Loucy (cell line): ENCODE results near the gene IFITM1.
"Not testable (repeated sequence)": the region's sequence is repeated elsewhere in the genome, so short reads cannot be mapped to it uniquely, and the experiment has no call there.

Experiments
- H2AFZ ChIP-seq: fragments of 200-600 bp; sonication (generic); 2 replicates; pipeline ENCODE4 v1.6.0; 2016; ENCODE audit warnings: antibody characterized with exemption, mild to moderate bottlenecking, low read length, moderate library complexity
- H3F3A ChIP-seq: fragments of 200-600 bp; 2 replicates; pipeline ENCODE4 v1.6.0; 2016; ENCODE audit warnings: antibody characterized with exemption, low read depth, mild to moderate bottlenecking
- H3K27me3 ChIP-seq: fragments of 200-600 bp; sonication (generic); 2 replicates; pipeline ENCODE4 v1.6.1; 2014; ENCODE audit warnings: low read length, mild to moderate bottlenecking; ENCODE audit not compliant: insufficient read depth, poor library complexity, severe bottlenecking
- H3K36me3 ChIP-seq: fragments of 200-600 bp; sonication (generic); 2 replicates; pipeline ENCODE4 v1.6.1; 2016; ENCODE audit warnings: low read length; ENCODE audit not compliant: insufficient read depth
- H3K4me1 ChIP-seq: fragments of 200-600 bp; sonication (generic); 2 replicates; pipeline ENCODE4 v1.5.1; 2014; ENCODE audit warnings: low read length, mild to moderate bottlenecking; ENCODE audit not compliant: insufficient read depth, poor library complexity, severe bottlenecking
- H3K4me2 ChIP-seq: fragments of 200-600 bp; sonication (generic); 2 replicates; pipeline ENCODE4 v1.6.0; 2014; ENCODE audit warnings: antibody characterized with exemption, low read length, low read depth, mild to moderate bottlenecking; ENCODE audit not compliant: poor library complexity, severe bottlenecking
- H3K4me3 ChIP-seq: fragments of 200-600 bp; sonication (generic); 2 replicates; pipeline ENCODE4 v1.5.1; 2014; ENCODE audit warnings: low read length, mild to moderate bottlenecking, mixed read lengths; ENCODE audit not compliant: poor library complexity, severe bottlenecking
- H3K79me2 ChIP-seq: fragments of 200-600 bp; sonication (generic); 2 replicates; pipeline ENCODE4 v1.6.1; 2014; ENCODE audit warnings: low read length; ENCODE audit not compliant: insufficient read depth
- H3K9ac ChIP-seq: fragments of 200-600 bp; sonication (generic); 2 replicates; pipeline ENCODE4 v1.6.0; 2014; ENCODE audit warnings: mild to moderate bottlenecking, low read depth, low read length, moderate library complexity; ENCODE audit not compliant: poor library complexity, severe bottlenecking
- H3K9me2 ChIP-seq: fragments of 200-600 bp; sonication (generic); replicated peaks from 2 replicates; pipeline ENCODE4 v1.6.1; 2016; ENCODE audit warnings: low read depth, low read length, mixed read lengths
- H3K9me3 ChIP-seq: fragments of 200-600 bp; sonication (generic); 2 replicates; pipeline ENCODE4 v1.6.1; 2014; ENCODE audit warnings: mild to moderate bottlenecking, antibody characterized with exemption, low read length, low read depth; ENCODE audit not compliant: insufficient read depth
- H4K20me1 ChIP-seq: fragments of 200-600 bp; sonication (generic); 2 replicates; pipeline ENCODE4 v1.6.0; 2014; ENCODE audit warnings: antibody characterized with exemption, low read length, mild to moderate bottlenecking; ENCODE audit not compliant: insufficient read depth, poor library complexity, severe bottlenecking
- EZH2phosphoT487 ChIP-seq: fragments of 200-600 bp; IDR thresholded peaks from 2 replicates; pipeline ENCODE4 v1.6.1; 2018; ENCODE audit warnings: antibody characterized with exemption, mild to moderate bottlenecking, moderate library complexity, borderline replicate concordance
- TF ChIP-seq, protein P1 (sequence below): fragments of 200-600 bp; sonication (generic); conservative IDR thresholded peaks from 2 replicates; pipeline ENCODE4 v1.5.1; 2014; ENCODE audit warnings: mild to moderate bottlenecking, antibody characterized with exemption, low read length

The IFITM1 gene

DNA sequence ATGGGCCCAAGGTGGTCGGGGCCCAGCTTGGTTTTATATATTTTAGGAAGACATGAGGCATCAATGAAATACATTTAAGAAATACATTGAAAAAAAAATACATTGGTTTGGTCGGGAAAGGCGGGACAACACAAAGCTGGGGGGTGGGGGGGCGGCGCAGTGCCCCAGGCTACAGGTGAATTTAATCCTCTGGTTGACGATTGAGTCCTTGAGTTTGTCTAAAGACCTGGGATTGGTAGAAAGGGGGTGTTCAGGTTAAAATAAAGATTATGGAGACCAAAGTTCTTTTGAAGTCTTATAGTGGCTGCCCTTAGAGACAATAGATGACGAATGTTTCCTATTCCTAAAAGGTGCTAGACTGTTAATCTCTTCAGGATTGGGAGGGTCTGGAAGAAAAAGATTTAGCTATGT, 3.1 kb downstream of the IFITM1 start:
- H3K4me3 ChIP-seq, result peak overlapping the region; percentile 100
- H3K4me1 ChIP-seq, result peaks cover 33% of the 10 kb centered on the region
- no peaks in the 10 kb centered on the region for H3K9me3 ChIP-seq
- TF ChIP-seq EZH2phosphoT487, result no peak
- TF ChIP-seq, protein P1, sequence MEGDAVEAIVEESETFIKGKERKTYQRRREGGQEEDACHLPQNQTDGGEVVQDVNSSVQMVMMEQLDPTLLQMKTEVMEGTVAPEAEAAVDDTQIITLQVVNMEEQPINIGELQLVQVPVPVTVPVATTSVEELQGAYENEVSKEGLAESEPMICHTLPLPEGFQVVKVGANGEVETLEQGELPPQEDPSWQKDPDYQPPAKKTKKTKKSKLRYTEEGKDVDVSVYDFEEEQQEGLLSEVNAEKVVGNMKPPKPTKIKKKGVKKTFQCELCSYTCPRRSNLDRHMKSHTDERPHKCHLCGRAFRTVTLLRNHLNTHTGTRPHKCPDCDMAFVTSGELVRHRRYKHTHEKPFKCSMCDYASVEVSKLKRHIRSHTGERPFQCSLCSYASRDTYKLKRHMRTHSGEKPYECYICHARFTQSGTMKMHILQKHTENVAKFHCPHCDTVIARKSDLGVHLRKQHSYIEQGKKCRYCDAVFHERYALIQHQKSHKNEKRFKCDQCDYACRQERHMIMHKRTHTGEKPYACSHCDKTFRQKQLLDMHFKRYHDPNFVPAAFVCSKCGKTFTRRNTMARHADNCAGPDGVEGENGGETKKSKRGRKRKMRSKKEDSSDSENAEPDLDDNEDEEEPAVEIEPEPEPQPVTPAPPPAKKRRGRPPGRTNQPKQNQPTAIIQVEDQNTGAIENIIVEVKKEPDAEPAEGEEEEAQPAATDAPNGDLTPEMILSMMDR, result no peak
- peaks cover 41% of the 10 kb centered on the region for H4K20me1 ChIP-seq
- peak overlapping the region; percentile 100 for H3K9ac ChIP-seq
- peaks cover 70% of the 10 kb centered on the region for H3K79me2 ChIP-seq
- H3K4me2 ChIP-seq, result peak overlapping the region; percentile 93
- peaks cover 16% of the 10 kb centered on the region; the same call in 1 of the 2 replicates for H3F3A ChIP-seq
- peaks cover 32% of the 10 kb centered on the region for H3K27me3 ChIP-seq
- H3K9me2 ChIP-seq, result no peaks in the 10 kb centered on the region
- H2AFZ ChIP-seq, result no peak overlapping the region
- H3K36me3 ChIP-seq, result peaks cover 30% of the 10 kb centered on the region

DNA sequence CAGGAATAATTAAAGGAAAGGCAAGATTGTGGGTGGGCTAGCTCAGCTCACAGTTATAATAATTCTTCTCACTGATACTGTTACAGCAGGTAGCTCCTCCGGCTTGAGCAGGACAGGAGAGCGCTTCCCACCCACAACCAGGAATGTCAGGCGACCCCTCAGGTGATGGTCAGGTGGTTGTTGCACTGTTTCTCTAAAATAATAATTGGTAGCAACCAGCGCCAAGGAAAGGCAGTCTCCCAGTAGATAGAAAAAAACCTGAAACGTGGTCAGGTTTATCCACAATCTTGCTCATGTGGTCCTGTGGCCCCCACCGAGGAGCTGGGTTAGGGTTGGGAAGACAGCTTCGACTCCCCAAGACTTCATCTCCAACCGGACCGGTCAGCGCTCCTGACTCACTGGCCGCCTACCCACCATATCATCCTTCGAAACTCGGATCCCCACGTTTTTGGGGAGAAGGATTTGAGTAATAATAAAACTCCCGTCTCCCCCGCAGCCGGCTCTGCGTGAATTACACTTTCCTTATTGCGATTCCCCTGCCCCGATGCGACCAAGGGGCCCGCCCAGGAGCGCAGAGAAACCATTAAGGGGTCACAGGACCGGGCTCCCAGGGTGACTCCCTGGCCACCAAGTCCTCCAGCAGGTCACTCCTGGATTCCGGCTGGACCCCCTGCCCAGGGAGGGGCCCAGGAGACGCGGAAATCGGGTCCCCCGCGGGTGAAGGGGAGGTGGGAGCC, 4.0 kb downstream of the IFITM1 start:
- H2AFZ ChIP-seq, H3K9me2 ChIP-seq, H3K9me3 ChIP-seq: not testable (repeated sequence)
- peak overlapping the region; percentile 93 for H3K4me2 ChIP-seq
- peaks cover 61% of the 10 kb centered on the region for H3K79me2 ChIP-seq
- peaks cover 24% of the 10 kb centered on the region for H3K4me1 ChIP-seq
- H3K4me3 ChIP-seq, result peak overlapping the region; percentile 100
- H4K20me1 ChIP-seq, result peaks cover 39% of the 10 kb centered on the region
- H3K9ac ChIP-seq, result peak overlapping the region; percentile 100
- peaks cover 32% of the 10 kb centered on the region for H3K27me3 ChIP-seq
- H3F3A ChIP-seq, result peaks cover 16% of the 10 kb centered on the region; the same call in 1 of the 2 replicates
- peaks cover 30% of the 10 kb centered on the region for H3K36me3 ChIP-seq

DNA sequence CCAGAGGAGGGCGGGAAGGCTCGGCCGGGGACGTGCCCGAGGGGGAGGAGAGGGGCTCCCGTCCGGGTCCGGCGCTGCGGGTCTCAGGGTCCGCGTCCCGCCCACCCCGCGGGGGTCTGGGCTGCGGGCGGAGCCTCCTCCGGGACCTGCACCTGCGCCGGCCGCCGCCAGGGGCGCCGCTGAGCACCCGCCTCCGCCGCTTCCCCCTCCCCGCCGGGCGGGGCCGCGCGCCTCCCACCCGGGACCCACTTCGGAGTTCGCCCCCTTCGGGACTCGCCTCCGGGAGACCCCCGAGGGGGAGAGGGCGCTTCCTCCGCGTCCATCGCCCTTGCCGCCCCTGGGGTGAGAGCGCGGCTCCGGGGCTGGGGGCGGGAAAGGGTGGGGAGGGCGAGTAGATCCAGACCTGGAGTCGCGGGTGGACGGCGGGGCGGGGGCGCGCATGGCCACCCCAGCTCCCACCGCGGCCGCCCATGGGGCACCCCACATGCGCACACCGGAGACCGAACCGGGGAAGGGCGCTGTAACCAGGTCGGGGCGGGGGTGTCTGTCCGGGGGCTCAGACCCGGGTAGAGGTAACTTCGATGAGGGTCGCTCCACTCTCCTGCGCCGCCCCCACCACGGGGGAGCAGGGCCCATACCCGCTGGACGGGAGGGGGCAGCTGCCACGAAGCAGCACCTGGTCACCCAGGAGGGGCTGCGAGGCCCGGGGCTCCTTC, 4.7 kb downstream of the IFITM1 start:
- peak overlapping the region; percentile 100 for H3K9ac ChIP-seq
- H3K79me2 ChIP-seq, result peaks cover 60% of the 10 kb centered on the region
- not testable (repeated sequence) for H2AFZ ChIP-seq, H3K9me2 ChIP-seq, H3K9me3 ChIP-seq
- H3K27me3 ChIP-seq, result peaks cover 32% of the 10 kb centered on the region
- peaks cover 38% of the 10 kb centered on the region for H4K20me1 ChIP-seq
- peaks cover 16% of the 10 kb centered on the region; the same call in 1 of the 2 replicates for H3F3A ChIP-seq
- H3K36me3 ChIP-seq, result peaks cover 30% of the 10 kb centered on the region
- peak overlapping the region; percentile 24 for H3K4me2 ChIP-seq
- H3K4me1 ChIP-seq, result peaks cover 22% of the 10 kb centered on the region
- H3K4me3 ChIP-seq, result peak overlapping the region; percentile 100

DNA sequence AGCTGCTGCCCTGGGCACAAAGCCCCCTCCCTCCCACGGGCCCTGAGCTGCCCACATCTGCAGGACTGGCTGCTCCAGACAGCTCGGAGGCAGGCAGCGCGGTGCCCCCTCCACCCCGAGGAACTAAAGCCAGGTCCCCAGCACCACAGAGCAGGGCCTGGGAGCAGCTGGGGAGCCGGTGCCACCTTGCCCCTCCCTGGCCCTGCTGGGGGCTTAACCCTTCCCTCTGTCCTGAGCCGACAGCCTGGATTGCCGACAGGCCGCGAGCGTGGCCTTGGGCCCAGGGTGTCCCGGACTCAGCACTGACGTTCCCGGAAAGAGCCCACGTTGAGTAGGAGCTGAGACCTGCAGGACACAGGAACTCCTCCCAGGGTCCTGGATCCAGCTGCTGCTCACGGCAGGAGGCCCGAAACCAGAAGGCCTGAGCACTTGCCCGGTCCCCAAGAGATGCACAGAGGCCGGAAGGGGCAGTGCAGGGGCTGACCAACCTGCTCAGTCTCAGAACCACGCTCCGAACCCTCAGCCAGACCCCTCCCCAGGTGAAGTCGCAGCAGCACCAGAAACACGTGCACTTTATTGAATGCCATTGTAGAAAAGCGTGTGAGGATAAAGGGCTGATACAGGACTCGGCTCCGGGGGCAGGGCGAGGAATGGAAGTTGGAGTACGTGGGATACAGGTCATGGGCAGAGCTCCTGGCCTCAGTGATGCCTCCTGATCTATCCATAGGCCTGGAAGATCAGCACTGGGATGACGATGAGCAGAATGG, 5.5 kb downstream of the IFITM1 start:
- Histone ChIP-seq H3K4me1 (peaks cover 28% of the 10 kb centered on the region), H4K20me1 (peaks cover 34% of the 10 kb centered on the region), H3K4me2 (peak overlapping the region; percentile 48), H3K36me3 (peaks cover 30% of the 10 kb centered on the region), H3K9ac (peak overlapping the region; percentile 78), H3K27me3 (peaks cover 28% of the 10 kb centered on the region), H3K79me2 (peaks cover 56% of the 10 kb centered on the region), H3F3A (peaks cover 13% of the 10 kb centered on the region; the same call in 1 of the 2 replicates), H3K4me3 (peak overlapping the region; percentile 69)
- not testable (repeated sequence) for H3K9me2 ChIP-seq, H2AFZ ChIP-seq, H3K9me3 ChIP-seq

DNA sequence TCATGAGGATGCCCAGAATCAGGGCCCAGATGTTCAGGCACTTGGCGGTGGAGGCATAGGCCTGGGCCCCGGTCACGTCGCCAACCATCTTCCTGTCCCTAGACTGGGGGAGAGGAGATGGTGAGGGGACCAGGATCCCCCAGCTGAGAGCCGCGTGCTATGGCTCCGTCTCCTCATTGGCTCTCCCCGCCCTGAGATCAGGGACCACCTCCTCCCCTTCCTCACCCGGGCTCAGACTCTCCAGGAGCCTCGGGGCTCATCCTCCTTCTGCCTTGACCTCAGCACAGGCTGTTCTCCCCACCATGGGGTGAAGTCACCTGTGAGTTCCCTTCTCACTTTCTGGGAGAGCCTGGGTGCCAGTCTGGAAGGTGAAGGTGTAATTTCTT, 6.0 kb downstream of the IFITM1 start:
- H3K79me2 ChIP-seq, result peaks cover 55% of the 10 kb centered on the region
- not testable (repeated sequence) for H2AFZ ChIP-seq, H3K9me3 ChIP-seq, H3K9me2 ChIP-seq
- H3K4me1 ChIP-seq, result peaks cover 33% of the 10 kb centered on the region
- peaks cover 22% of the 10 kb centered on the region for H3K27me3 ChIP-seq
- peaks cover 28% of the 10 kb centered on the region for H3K36me3 ChIP-seq
- peaks cover 29% of the 10 kb centered on the region for H4K20me1 ChIP-seq
- peak overlapping the region; percentile 69 for H3K4me3 ChIP-seq
- peak overlapping the region; percentile 48 for H3K4me2 ChIP-seq
- H3F3A ChIP-seq, result peaks cover 12% of the 10 kb centered on the region; the same call in 1 of the 2 replicates
- H3K9ac ChIP-seq, result peak overlapping the region; percentile 78
